Activated CD8-positive, alpha-beta memory T cell treated with anti-CD3 and anti-CD28 coated beads, Interleukin-2, amount 10 ng/mL, durations not matched to agents 7 days and 5 days (primary cell): ENCODE measurements around the gene PLEKHD1. TPM values are rescaled to one million over a fixed set of nuclear protein-coding genes. Genes with fewer than 3 reads are reported as not detected.

Source experiments
- ATAC-seq: fragments of 150-1000 bp; cut with Tn5 transposase; one replicate; pipeline ENCODE4 v1.10.0; 2021; ENCODE audit warnings: moderate library complexity
- CTCF ChIA-PET: fragments of 350-600 bp; sonication (Branson Sonifier 250); formaldehyde crosslinking; loops from one replicate; lab custom pipeline; 2021; ENCODE audit warnings: antibody characterized with exemption; lab: Charles Lee
- DNase-seq: peaks from one replicate; pipeline ENCODE4 v3.0.0-alpha.2; 2020
- H3K27ac Mint-ChIP-seq: one replicate; pipeline ENCODE4 v1.8.0; 2021; ENCODE audit warnings: mild to moderate bottlenecking, mixed read lengths
- H3K27me3 Mint-ChIP-seq: one replicate; pipeline ENCODE4 v1.8.0; 2021; ENCODE audit warnings: mixed read lengths
- H3K36me3 Mint-ChIP-seq: one replicate; pipeline ENCODE4 v1.8.0; 2021; ENCODE audit warnings: mild to moderate bottlenecking, mixed read lengths
- H3K4me1 Mint-ChIP-seq: one replicate; pipeline ENCODE4 v1.8.0; 2021; ENCODE audit warnings: mixed read lengths
- H3K4me3 Mint-ChIP-seq: one replicate; pipeline ENCODE4 v1.8.0; 2021; ENCODE audit warnings: mild to moderate bottlenecking, moderate library complexity, mixed read lengths
- H3K9me3 Mint-ChIP-seq: one replicate; pipeline ENCODE4 v1.8.0; 2022; ENCODE audit warnings: low read depth, mixed read lengths
- total RNA-seq, 2 experiments: library from RNA; stranded (reverse); gene quantifications; one replicate each; pipeline ENCODE4 v1.2.3, GENCODE V29; 2021

The PLEKHD1 gene
- total RNA-seq, 2 experiments from 2014 or later, result 0.05 to 0.12 TPM

- CTCF ChIA-PET, result interaction anchor here (1.6 kb wide), 1 partner anchor 16 kb away, joined by 4 read pairs; no protein-coding TSS in a partner anchor
- no peak for DNase-seq
- Mint-ChIP-seq H3K27me3 (peaks cover 64% of the 10 kb centered on the region), H3K4me1 (peaks cover 3% of the 10 kb centered on the region), H3K36me3 (no peaks in the 10 kb centered on the region), H3K4me3 (no peak overlapping the region), H3K9me3 (no peaks in the 10 kb centered on the region), H3K27ac (no peak overlapping the region)
- no peak for ATAC-seq
These were observed 48.2 kb downstream of the PLEKHD1 start for GRCh38 chr14:69532561-69533340.

DNA sequence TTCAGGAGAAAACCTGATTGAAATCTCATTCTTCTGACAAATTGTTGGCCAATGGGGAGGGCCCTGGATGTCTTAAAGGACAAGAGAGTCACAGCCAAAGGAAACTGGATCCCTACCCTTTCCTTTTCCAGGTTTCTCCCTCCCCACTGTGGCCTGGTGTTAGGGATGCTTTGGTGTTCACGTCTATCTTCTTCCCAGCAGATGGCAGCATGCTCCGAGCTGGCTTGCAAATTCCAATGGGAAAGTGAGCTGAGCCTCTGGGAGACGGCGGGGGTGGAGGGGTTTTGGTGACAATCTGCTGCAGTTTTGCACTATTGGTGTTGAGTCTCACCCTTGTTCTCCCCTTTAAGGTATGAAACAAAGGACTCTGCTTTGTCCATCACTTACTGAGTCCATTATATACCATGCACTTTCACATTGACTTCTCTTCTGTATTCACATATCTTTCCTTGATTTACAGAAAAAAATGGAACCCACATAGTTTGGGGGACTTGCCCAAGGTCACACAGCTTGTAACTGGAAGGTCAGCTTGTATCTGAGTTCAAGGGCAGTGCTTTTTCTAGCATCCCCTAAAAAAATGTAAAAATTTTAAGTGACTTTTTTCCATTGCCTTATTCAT lies 50.8 kb downstream of the PLEKHD1 start:
- CTCF ChIA-PET, result interaction anchor here (0.9 to 1.1 kb wide), 3 partner anchors 13 to 37 kb away, joined by 3 to 4 read pairs (median 4); no protein-coding TSS in a partner anchor
- peaks cover 74% of the 10 kb centered on the region for H3K27me3 Mint-ChIP-seq
- ATAC-seq, result no peak

DNA sequence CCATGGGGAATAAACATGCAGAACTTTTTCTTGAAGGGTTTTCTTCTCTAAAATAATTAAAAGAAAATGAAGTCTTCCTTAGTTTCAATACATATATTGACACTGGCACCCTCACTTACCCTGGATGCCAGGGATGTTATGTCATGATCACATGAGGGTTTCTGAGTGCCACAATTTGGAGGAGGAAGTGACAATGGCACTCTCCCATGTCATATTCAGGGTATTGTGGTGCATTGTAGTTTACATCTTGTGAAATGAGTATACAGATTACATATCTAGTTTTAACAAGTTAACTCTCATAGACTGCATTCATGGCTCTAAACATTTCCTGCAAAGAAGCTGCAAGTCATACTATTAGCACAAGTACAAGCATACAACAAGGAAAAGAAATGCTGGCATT lies 52.4 kb downstream of the PLEKHD1 start:
- Mint-ChIP-seq H3K4me3 (no peak overlapping the region), H3K27me3 (peaks cover 62% of the 10 kb centered on the region), H3K36me3 (no peaks in the 10 kb centered on the region), H3K9me3 (no peaks in the 10 kb centered on the region), H3K27ac (no peak overlapping the region), H3K4me1 (peaks cover under 1% of the 10 kb centered on the region)
- CTCF ChIA-PET, result interaction anchor here (1.1 kb wide), 1 partner anchor 38 kb away, joined by 4 read pairs; the partner anchor contains the start of gene CCDC177
- no peak for ATAC-seq
- no peak for DNase-seq

More for the DNA sequence above, 50.8 kb downstream of the PLEKHD1 start:
- no peak for DNase-seq
- no peaks in the 10 kb centered on the region for H3K36me3 Mint-ChIP-seq
- H3K9me3 Mint-ChIP-seq, result no peaks in the 10 kb centered on the region
- no peak overlapping the region for H3K27ac Mint-ChIP-seq
- no peak overlapping the region for H3K4me3 Mint-ChIP-seq
- peaks cover 3% of the 10 kb centered on the region for H3K4me1 Mint-ChIP-seq

GRCh38 chr14:69537900-69538299 lies 53.4 kb downstream of the PLEKHD1 start:
- Mint-ChIP-seq H3K4me1 (peaks cover 4% of the 10 kb centered on the region), H3K27ac (no peak overlapping the region), H3K9me3 (no peaks in the 10 kb centered on the region), H3K36me3 (no peaks in the 10 kb centered on the region), H3K27me3 (peaks cover 57% of the 10 kb centered on the region), H3K4me3 (no peak overlapping the region)
- CTCF ChIA-PET, result interaction anchor here (1.1 kb wide), 1 partner anchor 37 kb away, joined by 4 read pairs; the partner anchor contains the start of gene CCDC177
- no peak for ATAC-seq
- DNase-seq, result no peak

DNA sequence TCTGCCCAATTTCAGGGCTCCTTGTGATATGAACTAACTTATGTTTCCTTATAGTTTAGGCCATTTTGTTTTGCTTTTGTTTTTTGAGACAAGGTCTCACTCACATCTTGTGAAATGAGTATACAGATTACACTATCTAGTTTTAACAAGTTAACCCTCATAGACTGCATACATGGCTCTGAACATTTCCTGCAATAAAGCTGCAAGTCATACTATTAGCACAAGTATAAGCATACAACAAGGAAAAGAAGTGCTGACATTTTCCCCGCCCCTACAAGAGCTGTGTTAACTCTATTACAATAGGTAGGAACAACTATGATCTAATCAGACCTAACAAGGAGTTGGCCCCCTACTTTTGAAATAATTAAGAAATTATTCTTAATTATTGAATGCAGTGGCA lies 54.2 kb downstream of the PLEKHD1 start:
- H3K4me1 Mint-ChIP-seq, result peaks cover 11% of the 10 kb centered on the region
- no peak for ATAC-seq
- no peak overlapping the region for H3K4me3 Mint-ChIP-seq
- no peaks in the 10 kb centered on the region for H3K9me3 Mint-ChIP-seq
- peaks cover 53% of the 10 kb centered on the region for H3K27me3 Mint-ChIP-seq
- no peak overlapping the region for H3K27ac Mint-ChIP-seq
- H3K36me3 Mint-ChIP-seq, result no peaks in the 10 kb centered on the region
- DNase-seq, result no peak
- CTCF ChIA-PET, result no interaction called here

GRCh38 chr14:69539631-69540410 lies 55.3 kb downstream of the PLEKHD1 start:
- Mint-ChIP-seq H3K4me1 (peaks cover 20% of the 10 kb centered on the region), H3K27me3 (peaks cover 55% of the 10 kb centered on the region), H3K4me3 (no peak overlapping the region), H3K36me3 (no peaks in the 10 kb centered on the region), H3K27ac (no peak overlapping the region), H3K9me3 (no peaks in the 10 kb centered on the region)
- ATAC-seq, result no peak
- DNase-seq, result no peak
- CTCF ChIA-PET, result interaction anchor here (0.7 kb wide), 1 partner anchor 242 kb away, joined by 3 read pairs; no protein-coding TSS in a partner anchor

DNA sequence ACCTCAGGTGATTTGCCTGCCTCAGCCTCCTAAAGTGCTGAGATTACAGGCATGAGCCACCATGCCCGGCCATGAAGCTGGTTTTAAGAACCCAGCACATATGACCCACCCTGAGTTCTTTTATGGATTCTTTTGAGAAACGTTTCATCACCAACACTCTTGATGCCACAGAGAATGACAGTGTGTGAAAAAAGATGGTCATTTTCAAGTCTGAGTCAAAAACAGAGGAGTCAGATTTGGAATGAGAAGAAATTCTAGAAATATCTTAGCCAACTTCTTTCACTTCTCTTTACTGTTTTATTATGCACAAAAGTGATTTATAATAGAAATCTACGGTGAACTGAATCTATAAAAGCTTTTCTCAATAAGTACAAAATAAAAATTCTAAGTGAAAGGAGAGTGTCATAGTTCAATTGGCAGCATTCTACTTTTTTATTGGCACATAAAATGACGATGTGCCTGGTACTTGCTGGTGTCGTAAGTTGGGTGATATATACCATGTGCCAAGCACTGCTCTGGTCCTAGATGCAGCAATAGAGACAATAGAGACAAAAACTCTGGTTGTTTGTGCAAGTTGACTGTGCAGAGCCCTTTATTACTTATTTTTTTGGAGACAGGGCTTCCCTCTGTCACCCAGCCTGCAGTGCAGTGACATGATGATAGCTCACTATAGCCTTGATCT lies 56.3 kb downstream of the PLEKHD1 start:
- H3K4me1 Mint-ChIP-seq, result peaks cover 20% of the 10 kb centered on the region
- H3K36me3 Mint-ChIP-seq, result no peaks in the 10 kb centered on the region
- H3K27ac Mint-ChIP-seq, result no peak overlapping the region
- ATAC-seq (no peak), DNase-seq (no peak)
- H3K4me3 Mint-ChIP-seq, result no peak overlapping the region
- peaks cover 47% of the 10 kb centered on the region for H3K27me3 Mint-ChIP-seq
- CTCF ChIA-PET, result no interaction called here
- no peaks in the 10 kb centered on the region for H3K9me3 Mint-ChIP-seq

DNA sequence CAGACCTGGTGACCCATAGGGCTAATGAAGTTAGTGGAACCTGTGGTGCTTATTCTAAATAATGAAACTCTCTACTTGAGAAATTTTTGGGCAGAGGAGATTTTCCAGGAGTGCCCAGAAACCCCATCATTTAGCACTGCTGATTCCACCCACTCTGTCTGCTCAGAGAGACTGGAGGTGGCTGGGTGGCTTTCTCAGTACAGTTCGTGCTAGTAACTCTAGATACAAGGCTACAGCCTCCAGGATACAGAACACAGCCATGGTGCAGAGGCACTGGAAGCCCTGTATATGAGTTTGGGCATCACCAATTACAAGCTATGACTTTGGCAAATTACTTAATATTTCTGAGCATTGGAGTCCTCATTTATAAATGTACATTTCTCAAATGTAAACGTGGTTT lies 57.8 kb downstream of the PLEKHD1 start:
- peaks cover 20% of the 10 kb centered on the region for H3K4me1 Mint-ChIP-seq
- H3K36me3 Mint-ChIP-seq, result no peaks in the 10 kb centered on the region
- CTCF ChIA-PET, result interaction anchor here (1.5 kb wide), 1 partner anchor 486 kb away, joined by 4 read pairs; no protein-coding TSS in a partner anchor
- ATAC-seq, result no peak
- H3K9me3 Mint-ChIP-seq, result no peaks in the 10 kb centered on the region
- no peak overlapping the region for H3K4me3 Mint-ChIP-seq
- no peak for DNase-seq
- H3K27ac Mint-ChIP-seq, result no peak overlapping the region
- H3K27me3 Mint-ChIP-seq, result peaks cover 44% of the 10 kb centered on the region

GRCh38 chr14:69543341-69544115 lies 59.0 kb downstream of the PLEKHD1 start:
- H3K27me3 Mint-ChIP-seq, result peaks cover 39% of the 10 kb centered on the region
- H3K36me3 Mint-ChIP-seq, result no peaks in the 10 kb centered on the region
- ATAC-seq (peak; percentile 93), DNase-seq (peak; percentile 86)
- H3K9me3 Mint-ChIP-seq, result no peaks in the 10 kb centered on the region
- CTCF ChIA-PET, result interaction anchor here (0.8 to 1.5 kb wide), 2 partner anchors 30 to 484 kb away, joined by 3 to 4 read pairs; no protein-coding TSS in a partner anchor
- H3K4me1 Mint-ChIP-seq, result peaks cover 22% of the 10 kb centered on the region
- H3K4me3 Mint-ChIP-seq, result no peak overlapping the region
- H3K27ac Mint-ChIP-seq, result peak overlapping the region; percentile 25

DNA sequence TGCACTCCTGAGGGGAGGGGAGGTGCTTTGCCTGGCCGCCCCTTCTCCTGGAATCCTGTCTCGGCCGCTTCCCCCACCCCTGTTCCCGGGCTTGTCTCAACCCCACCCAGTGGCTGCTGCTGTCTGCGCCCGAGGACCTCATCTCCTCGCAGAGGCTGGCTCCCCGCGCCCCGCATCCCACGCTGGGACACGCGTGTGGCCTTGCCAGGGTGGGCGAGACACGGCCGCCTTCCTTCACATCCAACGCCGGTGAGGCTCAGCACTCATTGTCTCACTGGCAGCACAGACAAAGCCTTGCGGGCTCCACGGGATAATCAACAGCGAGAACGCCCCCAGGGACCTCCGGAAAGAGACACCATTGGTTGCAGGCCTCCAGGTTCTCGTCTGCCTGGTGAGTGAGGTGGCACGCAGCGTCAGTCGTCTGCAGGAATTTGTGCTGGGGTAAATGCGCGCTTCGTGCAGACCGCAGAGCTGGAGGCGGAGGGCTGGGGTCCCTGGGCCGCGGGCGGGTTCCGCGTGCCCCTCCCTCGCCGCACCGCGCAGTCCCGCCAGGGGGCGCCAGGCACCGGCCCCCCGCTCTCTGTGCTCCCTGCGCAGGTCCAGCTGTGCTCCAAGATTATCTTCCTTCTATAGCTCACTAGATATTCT lies 63.3 kb downstream of the PLEKHD1 start:
- no peak overlapping the region for H3K4me3 Mint-ChIP-seq
- no peak overlapping the region for H3K27ac Mint-ChIP-seq
- ATAC-seq (peak; percentile 40), DNase-seq (peak; percentile 43)
- no peaks in the 10 kb centered on the region for H3K9me3 Mint-ChIP-seq
- CTCF ChIA-PET, result interaction anchor here (0.8 to 2.5 kb wide), 16 partner anchors 12 to 270 kb away, joined by 3 to 12 read pairs (median 4); partner anchors contain the start of genes CCDC177 and SRSF5
- no peaks in the 10 kb centered on the region for H3K36me3 Mint-ChIP-seq
- H3K27me3 Mint-ChIP-seq, result peaks cover 55% of the 10 kb centered on the region
- H3K4me1 Mint-ChIP-seq, result peaks cover 19% of the 10 kb centered on the region

GRCh38 chr14:69548566-69548965 lies 64.0 kb downstream of the PLEKHD1 start:
- peaks cover 54% of the 10 kb centered on the region for H3K27me3 Mint-ChIP-seq
- DNase-seq, result no peak
- peaks cover 13% of the 10 kb centered on the region for H3K4me1 Mint-ChIP-seq
- H3K4me3 Mint-ChIP-seq, result no peak overlapping the region
- ATAC-seq, result no peak
- no peak overlapping the region for H3K27ac Mint-ChIP-seq
- CTCF ChIA-PET, result interaction anchor here (0.8 to 2.5 kb wide), 15 partner anchors 13 to 270 kb away, joined by 3 to 12 read pairs (median 4); partner anchors contain the start of genes CCDC177 and SRSF5
- H3K9me3 Mint-ChIP-seq, result no peaks in the 10 kb centered on the region
- no peaks in the 10 kb centered on the region for H3K36me3 Mint-ChIP-seq
